Stimulated activated CD4-positive, alpha-beta T cell treated with anti-CD3 and anti-CD28 coated beads, Interleukin-12 subunit alpha, Interleukin-12 subunit beta, amount 100 ng/mL, for 4 hours (primary cell): Measurements from ENCODE around the gene CPD.
"Not testable (repeated sequence)": the region's sequence is repeated elsewhere in the genome, so short reads cannot be mapped to it uniquely, and the experiment has no call there.

Experiments
- DNase-seq: peaks from one replicate; pipeline ENCODE4 v3.0.0-alpha.2; 2020

The CPD gene

GRCh38 chr17:30389756-30390300 is 11.1 kb downstream of the CPD start:
- no peak for DNase-seq

DNA sequence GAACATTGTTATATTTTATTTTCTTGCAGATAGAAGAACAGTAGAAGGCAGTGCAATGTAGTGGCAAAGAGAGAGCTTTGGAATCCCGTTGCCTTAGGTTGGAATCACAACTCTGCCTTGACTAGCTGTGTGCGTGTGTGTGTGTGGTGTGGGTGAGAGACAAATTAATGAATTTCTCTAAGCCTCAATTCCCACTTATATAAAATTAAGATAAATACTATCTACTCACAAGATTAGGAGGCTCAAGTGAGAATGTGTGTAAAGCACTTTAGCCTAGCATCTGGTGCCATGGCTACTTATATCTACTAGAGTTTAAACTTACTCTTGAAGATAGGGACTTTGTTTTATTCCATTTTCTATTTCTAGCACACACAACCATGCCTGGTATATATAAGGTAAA is 12.8 kb downstream of the CPD start:
- DNase-seq = no peak

- no peak for DNase-seq
These were observed 14.8 kb downstream of the CPD start for GRCh38 chr17:30393491-30393890.

DNA sequence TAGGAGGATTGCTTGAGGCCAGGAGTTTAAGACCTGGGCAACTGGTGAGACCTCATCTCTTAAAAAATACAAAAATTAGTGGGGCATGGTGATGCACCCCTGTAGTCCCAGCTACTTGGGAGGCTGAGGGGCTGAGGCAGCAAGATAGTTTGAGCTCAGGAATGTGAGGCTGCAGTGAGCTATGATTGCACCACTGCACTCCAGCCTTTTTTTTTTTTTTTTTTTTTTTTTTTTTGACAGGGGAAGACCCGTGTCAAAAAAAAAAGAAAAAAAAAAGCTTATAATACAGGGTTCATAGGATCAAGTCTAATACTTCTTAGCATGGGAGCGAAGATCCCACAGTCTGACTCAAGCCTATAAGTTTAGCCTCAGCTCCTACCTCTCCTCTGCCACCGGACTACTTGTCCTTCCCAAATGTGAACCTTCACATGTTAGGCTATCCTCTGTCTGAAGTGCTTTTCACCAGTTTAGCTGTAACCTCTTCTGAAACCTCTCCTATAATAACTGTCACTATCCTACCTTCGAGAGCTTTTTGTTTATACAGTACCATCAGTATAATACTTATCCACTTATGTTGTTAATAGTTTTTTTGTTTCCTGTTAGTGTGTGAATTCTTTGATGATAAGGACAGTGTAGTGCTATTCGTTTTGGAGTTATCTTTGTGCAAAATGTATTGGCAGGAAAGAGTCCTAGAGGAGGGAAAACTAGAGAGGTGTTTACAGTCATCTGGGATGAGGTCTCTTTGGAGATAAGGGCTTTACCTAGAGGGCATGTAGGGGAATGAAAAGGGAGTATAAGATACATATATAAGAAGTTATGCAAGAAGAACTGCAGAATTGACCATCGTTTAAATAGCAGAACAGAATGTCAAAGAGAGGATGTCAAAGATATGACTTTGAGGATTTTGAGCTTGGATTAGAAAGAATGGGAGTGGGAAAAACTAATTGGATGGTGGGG is 15.5 kb downstream of the CPD start:
- no peak for DNase-seq

- no peak for DNase-seq
These were observed 16.8 kb downstream of the CPD start for GRCh38 chr17:30395398-30396022.

GRCh38 chr17:30396129-30396528 is 17.4 kb downstream of the CPD start:
- DNase-seq = no peak

- no peak for DNase-seq
These were observed 17.9 kb downstream of the CPD start for GRCh38 chr17:30396612-30397011.

- no peak for DNase-seq
These were observed 19.8 kb downstream of the CPD start for GRCh38 chr17:30398328-30399041.

GRCh38 chr17:30401097-30401496 is 22.4 kb downstream of the CPD start:
- no peak for DNase-seq

DNA sequence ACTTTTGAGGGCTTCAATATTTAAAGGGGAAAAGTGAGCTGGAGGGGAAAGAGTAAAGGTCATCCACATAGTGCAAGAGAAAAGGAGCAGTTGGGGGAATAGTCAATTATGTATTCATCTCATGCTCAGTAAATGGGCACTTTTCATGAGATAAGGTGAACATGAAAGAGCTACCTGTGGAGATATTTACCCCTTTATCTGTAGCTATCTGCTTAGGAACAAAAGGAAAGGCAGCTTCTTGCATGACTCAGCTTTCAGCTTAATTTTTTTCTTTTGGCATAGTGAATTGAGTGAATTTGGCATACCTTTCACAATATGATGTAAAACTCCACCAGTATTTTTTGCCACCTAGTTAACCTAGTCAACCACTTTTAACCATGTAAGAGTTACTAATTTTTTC is 26.4 kb downstream of the CPD start:
- DNase-seq = no peak

DNA sequence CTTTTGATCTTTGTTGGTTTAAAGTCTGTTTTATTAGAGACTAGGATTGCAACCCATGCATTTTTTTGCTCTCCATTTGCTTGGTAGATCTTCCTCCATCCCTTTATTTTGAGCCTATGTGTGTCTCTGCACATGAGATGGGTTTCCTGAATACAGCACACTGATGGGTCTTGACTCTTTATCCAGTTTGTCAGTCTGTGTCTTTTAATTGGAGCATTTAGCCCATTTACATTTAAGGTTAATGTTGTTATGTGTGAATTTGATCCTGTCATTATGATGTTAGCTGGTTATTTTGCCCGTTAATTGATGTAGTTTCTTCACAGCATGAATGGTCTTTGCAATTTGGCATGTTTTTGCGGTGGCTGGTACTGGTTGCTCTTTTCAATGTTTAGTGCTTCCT is 31.9 kb downstream of the CPD start:
- DNase-seq = not testable (repeated sequence)

DNA sequence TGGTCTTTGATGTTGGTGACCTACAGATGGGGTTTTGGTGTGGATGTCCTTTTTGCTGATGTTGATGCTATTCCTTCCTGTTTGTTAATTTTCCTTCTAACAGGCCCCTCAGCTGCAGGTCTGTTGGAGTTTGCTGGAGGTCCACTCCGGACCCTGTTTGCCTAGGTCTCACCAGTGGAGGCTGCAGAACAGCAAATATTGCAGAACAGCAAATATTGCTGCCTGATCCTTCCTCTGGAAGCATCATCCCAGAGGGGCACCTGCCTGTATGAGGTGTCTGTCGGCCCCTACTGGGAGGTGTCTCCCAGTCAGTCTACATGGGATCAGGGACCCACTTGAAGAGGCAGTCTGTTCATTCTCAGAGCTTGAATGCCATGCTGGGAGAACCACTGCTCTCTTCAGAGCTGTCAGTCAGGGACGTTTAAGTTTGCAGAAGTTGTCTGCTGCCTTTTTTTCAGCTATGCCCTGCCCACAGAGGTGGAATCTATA is 33.3 kb downstream of the CPD start:
- not testable (repeated sequence) for DNase-seq

DNA sequence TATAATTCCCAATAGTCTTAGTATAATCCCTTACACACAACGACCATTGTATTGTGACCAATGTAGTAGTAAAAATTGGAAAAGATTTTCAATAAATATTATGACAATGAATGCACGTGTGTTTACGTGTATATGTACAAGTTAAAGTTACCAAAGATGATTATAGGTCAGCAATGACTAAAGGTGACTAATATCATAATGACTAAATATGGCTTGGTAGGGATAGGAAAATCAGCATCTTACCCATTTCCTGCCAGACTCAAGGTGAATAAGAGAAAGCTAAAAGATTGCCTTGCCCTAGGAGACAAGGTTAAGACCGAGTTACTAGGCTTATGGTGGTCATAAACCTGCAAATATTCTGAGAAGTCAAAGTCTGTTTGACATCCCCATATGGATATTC is 34.4 kb downstream of the CPD start:
- no peak for DNase-seq

- no peak for DNase-seq
These were observed 35.8 kb downstream of the CPD start for GRCh38 chr17:30414486-30414885.

DNA sequence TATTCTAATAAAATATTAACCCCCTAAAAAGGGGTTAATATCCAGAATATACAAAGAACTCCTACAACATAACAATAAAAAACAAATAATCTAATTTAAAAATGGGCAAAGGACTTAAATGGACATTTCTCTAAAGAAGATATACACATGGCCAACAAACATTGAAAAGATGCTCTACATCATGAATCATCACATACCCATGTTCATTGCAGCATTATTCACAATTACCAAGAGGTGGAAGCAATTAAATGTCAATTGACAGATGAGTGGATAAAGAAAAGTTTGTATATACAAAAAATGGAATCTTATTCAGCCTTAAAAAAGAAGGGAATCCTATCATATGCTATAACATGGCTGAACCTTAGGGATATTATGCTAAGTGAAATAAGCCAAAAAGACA is 36.8 kb downstream of the CPD start:
- DNase-seq = no peak

- not testable (repeated sequence) for DNase-seq
These were observed 39.3 kb downstream of the CPD start for GRCh38 chr17:30418070-30418469.

- DNase-seq = no peak
These were observed 42.9 kb downstream of the CPD start for GRCh38 chr17:30421592-30421991.

DNA sequence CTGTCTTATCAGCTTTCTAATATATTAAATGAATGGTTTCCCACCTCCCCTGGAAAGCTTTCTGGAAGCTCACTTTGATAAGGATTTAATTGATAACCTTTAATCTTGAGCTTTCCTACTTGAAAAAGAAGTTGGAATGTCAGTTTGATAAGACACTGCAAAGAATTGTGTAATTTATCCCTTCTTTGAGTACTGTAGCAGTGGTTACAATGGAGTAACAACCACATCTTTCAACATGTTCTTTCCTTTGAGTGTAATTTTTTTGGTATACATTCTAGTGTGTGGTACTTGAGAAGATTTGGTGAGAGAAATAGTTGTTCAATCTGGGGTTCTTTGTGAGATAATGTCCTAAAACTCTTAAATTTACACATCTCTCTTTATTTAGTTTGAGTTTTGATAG is 43.4 kb downstream of the CPD start:
- no peak for DNase-seq

DNA sequence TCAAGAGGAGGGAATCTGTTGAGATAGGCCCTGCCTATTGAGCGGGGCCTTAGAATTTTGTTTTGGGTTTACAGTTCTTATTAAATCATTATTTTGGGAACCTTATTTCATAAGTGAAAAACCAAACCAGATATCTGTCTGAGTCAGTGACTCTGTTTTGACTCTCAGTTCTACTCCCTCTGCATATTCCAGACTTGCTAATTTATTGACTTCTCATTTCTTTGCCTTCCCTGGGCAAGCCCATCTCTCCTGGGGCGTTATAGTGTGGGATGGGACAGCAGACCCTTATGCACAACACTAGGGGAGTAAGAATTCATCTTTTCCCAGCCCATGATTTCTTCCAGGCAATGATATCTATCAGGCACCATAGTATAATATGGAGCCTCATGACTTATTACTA is 45.7 kb downstream of the CPD start:
- no peak for DNase-seq

- no peak for DNase-seq
These were observed 47.6 kb downstream of the CPD start for GRCh38 chr17:30426292-30426691.

GRCh38 chr17:30427611-30428010 is 48.9 kb downstream of the CPD start:
- no peak for DNase-seq

- DNase-seq = no peak
These were observed 50.4 kb downstream of the CPD start for GRCh38 chr17:30429155-30429554.

GRCh38 chr17:30433514-30433913 is 54.8 kb downstream of the CPD start:
- no peak for DNase-seq
